Measurements from ENCODE around the gene CYTL1. TPM values are rescaled to one million over a fixed set of nuclear protein-coding genes. Genes with fewer than 3 reads are reported as not detected.

Gene CYTL1
- total RNA-seq, 5 donors from 2014 or later (not counting 1 experiment from before 2014, with no cell fraction given): 0.38 to 1.6 (median 0.59) TPM; not detected in 2

GRCh38 chr4:5030221-5030620 lies 11.0 kb upstream of the CYTL1 start:
- 68% methylated on average over 2 of the region's 4 CpGs for WGBS (ENCODE audit: insufficient coverage)
- no peak overlapping the region for H3K4me3 Mint-ChIP-seq
- peaks cover 0 to 3% (median 0%) of the 10 kb centered on the region in 3 donors for H3K9me3 Mint-ChIP-seq
- no peak overlapping the region for H3K4me3 ChIP-seq (ENCODE audit: control insufficient read depth in 1 of 2, extremely low read depth in 1 of 2, low read length in 1 of 2)
- peaks cover 7 to 11% of the 10 kb centered on the region in 2 donors for H3K27me3 Mint-ChIP-seq
- DNase-seq (no peak), ATAC-seq (replicated peaks in 1 of 4) (no peak)
- H3K27ac Mint-ChIP-seq: no peak overlapping the region
- CTCF ChIA-PET: no interaction called here
- H3K4me1 Mint-ChIP-seq: peaks cover 7 to 14% (median 10%) of the 10 kb centered on the region in 3 donors
- peaks cover 0 to under 1% of the 10 kb centered on the region in 2 experiments for H3K27me3 ChIP-seq (replicated peaks in 1 of 2; ENCODE audit: control insufficient read depth in 2 of 2, extremely low read depth in 1 of 2, insufficient read depth in 2 of 2, low read length in 1 of 2)
- peaks cover 0 to 5% of the 10 kb centered on the region in 2 experiments for H3K4me1 ChIP-seq (ENCODE audit: control insufficient read depth in 1 of 2, extremely low read depth in 1 of 2, insufficient read depth in 2 of 2, low read length in 2 of 2)
- POLR2A ChIA-PET: no interaction called here
- H3K27ac ChIP-seq (ENCODE audit: low read length): no peak overlapping the region
- no peaks in the 10 kb centered on the region for H3K9me3 ChIP-seq
- no peaks in the 10 kb centered on the region for H3K36me3 ChIP-seq (ENCODE audit: control insufficient read depth in 2 of 2, extremely low read depth in 1 of 2, insufficient read depth in 1 of 2, low read length in 1 of 2)
- no peaks in the 10 kb centered on the region for H3K36me3 Mint-ChIP-seq

- peaks cover 0 to 5% of the 10 kb centered on the region in 2 experiments for H3K4me1 ChIP-seq (ENCODE audit: control insufficient read depth in 1 of 2, extremely low read depth in 1 of 2, insufficient read depth in 2 of 2, low read length in 2 of 2)
- POLR2A ChIA-PET: no interaction called here
- no peak for ATAC-seq (replicated peaks in 1 of 4)
These were observed 10.2 kb upstream of the CYTL1 start for GRCh38 chr4:5029447-5029846.

GRCh38 chr4:5028480-5028879 lies 9.2 kb upstream of the CYTL1 start:
- ChIA-PET CTCF (no interaction called here), POLR2A (no interaction called here)
- H3K4me3 Mint-ChIP-seq: no peak overlapping the region
- H3K27me3 ChIP-seq (replicated peaks in 1 of 2; ENCODE audit: control insufficient read depth in 2 of 2, extremely low read depth in 1 of 2, insufficient read depth in 2 of 2, low read length in 1 of 2): peaks cover 0 to 5% of the 10 kb centered on the region in 2 experiments
- H3K4me1 ChIP-seq (ENCODE audit: control insufficient read depth in 1 of 2, extremely low read depth in 1 of 2, insufficient read depth in 2 of 2, low read length in 2 of 2): no peaks in the 10 kb centered on the region
- peaks cover 0 to 9% (median 0%) of the 10 kb centered on the region in 3 donors for H3K9me3 Mint-ChIP-seq
- no CpG with 5 or more reads among the region's 2 CpGs for WGBS (ENCODE audit: insufficient coverage)
- peaks cover 5 to 11% of the 10 kb centered on the region in 2 donors for H3K27me3 Mint-ChIP-seq
- H3K27ac ChIP-seq (ENCODE audit: low read length): no peak overlapping the region
- DNase-seq (no peak), ATAC-seq (replicated peaks in 1 of 4) (no peak)
- no peak overlapping the region for H3K27ac Mint-ChIP-seq
- H3K9me3 ChIP-seq: no peaks in the 10 kb centered on the region
- H3K4me1 Mint-ChIP-seq: peaks cover 2 to 4% (median 2%) of the 10 kb centered on the region in 3 donors
- H3K4me3 ChIP-seq (ENCODE audit: control insufficient read depth in 1 of 2, extremely low read depth in 1 of 2, low read length in 1 of 2): no peak overlapping the region
- no peaks in the 10 kb centered on the region for H3K36me3 ChIP-seq (ENCODE audit: control insufficient read depth in 2 of 2, extremely low read depth in 1 of 2, insufficient read depth in 1 of 2, low read length in 1 of 2)
- H3K36me3 Mint-ChIP-seq: no peaks in the 10 kb centered on the region

More at GRCh38 chr4:5029447-5029846, 10.2 kb upstream of the CYTL1 start:
- H3K4me3 Mint-ChIP-seq: no peak overlapping the region
- H3K27me3 ChIP-seq (replicated peaks in 1 of 2; ENCODE audit: control insufficient read depth in 2 of 2, extremely low read depth in 1 of 2, insufficient read depth in 2 of 2, low read length in 1 of 2): peaks cover 0 to 5% of the 10 kb centered on the region in 2 experiments
- DNase-seq: no peak
- CTCF ChIA-PET: no interaction called here
- H3K36me3 Mint-ChIP-seq: no peaks in the 10 kb centered on the region
- H3K27ac Mint-ChIP-seq: no peak overlapping the region
- peaks cover 5 to 11% of the 10 kb centered on the region in 2 donors for H3K27me3 Mint-ChIP-seq
- peaks cover 0 to 3% (median 0%) of the 10 kb centered on the region in 3 donors for H3K9me3 Mint-ChIP-seq
- H3K9me3 ChIP-seq: no peaks in the 10 kb centered on the region
- no peak overlapping the region for H3K4me3 ChIP-seq (ENCODE audit: control insufficient read depth in 1 of 2, extremely low read depth in 1 of 2, low read length in 1 of 2)
- no peaks in the 10 kb centered on the region for H3K36me3 ChIP-seq (ENCODE audit: control insufficient read depth in 2 of 2, extremely low read depth in 1 of 2, insufficient read depth in 1 of 2, low read length in 1 of 2)
- 83% methylated on average over 5 of the region's 8 CpGs for WGBS (ENCODE audit: insufficient coverage)
- peaks cover 7 to 13% (median 10%) of the 10 kb centered on the region in 3 donors for H3K4me1 Mint-ChIP-seq
- no peak overlapping the region for H3K27ac ChIP-seq (ENCODE audit: low read length)

GRCh38 chr4:5027346-5027745 lies 8.1 kb upstream of the CYTL1 start:
- POLR2A ChIA-PET: no interaction called here

GRCh38 chr4:5026371-5026770 lies 7.1 kb upstream of the CYTL1 start:
- no peak for DNase-seq
- CTCF ChIA-PET: interaction anchor here in 1 of 2 donors (0.5 kb wide), 1 partner anchor 538 kb away, joined by 3 read pairs; no protein-coding TSS in a partner anchor
- Histone ChIP-seq H3K4me1 (ENCODE audit: control insufficient read depth in 1 of 2, extremely low read depth in 1 of 2, insufficient read depth in 2 of 2, low read length in 2 of 2) (no peaks in the 10 kb centered on the region), H3K4me3 (ENCODE audit: control insufficient read depth in 1 of 2, extremely low read depth in 1 of 2, low read length in 1 of 2) (no peak overlapping the region), H3K27me3 (replicated peaks in 1 of 2; ENCODE audit: control insufficient read depth in 2 of 2, extremely low read depth in 1 of 2, insufficient read depth in 2 of 2, low read length in 1 of 2) (peaks cover 0 to 5% of the 10 kb centered on the region in 2 experiments), H3K27ac (ENCODE audit: low read length) (no peak overlapping the region), H3K9me3 (no peaks in the 10 kb centered on the region), H3K36me3 (ENCODE audit: control insufficient read depth in 2 of 2, extremely low read depth in 1 of 2, insufficient read depth in 1 of 2, low read length in 1 of 2) (no peaks in the 10 kb centered on the region)
- Mint-ChIP-seq H3K4me1 (no peaks in the 10 kb centered on the region), H3K27ac (no peak overlapping the region), H3K36me3 (no peaks in the 10 kb centered on the region), H3K27me3 (peaks cover 5 to 11% of the 10 kb centered on the region in 2 donors), H3K9me3 (peaks cover 0 to 9% (median 0%) of the 10 kb centered on the region in 3 donors), H3K4me3 (no peak overlapping the region)
- WGBS (ENCODE audit: insufficient coverage): no CpG with 5 or more reads among the region's 3 CpGs
- POLR2A ChIA-PET: no interaction called here
- ATAC-seq (replicated peaks in 1 of 4): no peak

More at GRCh38 chr4:5027346-5027745, 8.1 kb upstream of the CYTL1 start:
- no peak overlapping the region for H3K27ac Mint-ChIP-seq
- H3K27me3 Mint-ChIP-seq: peaks cover 5 to 11% of the 10 kb centered on the region in 2 donors
- CTCF ChIA-PET: no interaction called here
- Histone ChIP-seq H3K36me3 (ENCODE audit: control insufficient read depth in 2 of 2, extremely low read depth in 1 of 2, insufficient read depth in 1 of 2, low read length in 1 of 2) (no peaks in the 10 kb centered on the region), H3K4me1 (ENCODE audit: control insufficient read depth in 1 of 2, extremely low read depth in 1 of 2, insufficient read depth in 2 of 2, low read length in 2 of 2) (no peaks in the 10 kb centered on the region), H3K4me3 (ENCODE audit: control insufficient read depth in 1 of 2, extremely low read depth in 1 of 2, low read length in 1 of 2) (no peak overlapping the region), H3K27me3 (replicated peaks in 1 of 2; ENCODE audit: control insufficient read depth in 2 of 2, extremely low read depth in 1 of 2, insufficient read depth in 2 of 2, low read length in 1 of 2) (peaks cover 0 to 5% of the 10 kb centered on the region in 2 experiments), H3K9me3 (no peaks in the 10 kb centered on the region), H3K27ac (ENCODE audit: low read length) (no peak overlapping the region)
- H3K4me1 Mint-ChIP-seq: no peaks in the 10 kb centered on the region
- H3K4me3 Mint-ChIP-seq: no peak overlapping the region
- H3K9me3 Mint-ChIP-seq: peaks cover 0 to 9% (median 0%) of the 10 kb centered on the region in 3 donors
- ATAC-seq (replicated peaks in 1 of 4) (no peak), DNase-seq (no peak)
- no peaks in the 10 kb centered on the region for H3K36me3 Mint-ChIP-seq

GRCh38 chr4:5024673-5025072 lies 5.4 kb upstream of the CYTL1 start:
- CTCF ChIA-PET: no interaction called here
- no peaks in the 10 kb centered on the region for H3K4me1 ChIP-seq (ENCODE audit: control insufficient read depth in 1 of 2, extremely low read depth in 1 of 2, insufficient read depth in 2 of 2, low read length in 2 of 2)
- H3K4me3 Mint-ChIP-seq: no peak overlapping the region
- H3K4me3 ChIP-seq (ENCODE audit: control insufficient read depth in 1 of 2, extremely low read depth in 1 of 2, low read length in 1 of 2): no peak overlapping the region
- peaks cover 10 to 11% of the 10 kb centered on the region in 2 donors for H3K27me3 Mint-ChIP-seq
- no peak overlapping the region for H3K27ac ChIP-seq (ENCODE audit: low read length)
- no peaks in the 10 kb centered on the region for H3K36me3 ChIP-seq (ENCODE audit: control insufficient read depth in 2 of 2, extremely low read depth in 1 of 2, insufficient read depth in 1 of 2, low read length in 1 of 2)
- no peak for ATAC-seq (replicated peaks in 1 of 4)
- peaks cover 0 to 9% (median 0%) of the 10 kb centered on the region in 3 donors for H3K9me3 Mint-ChIP-seq
- no peaks in the 10 kb centered on the region for H3K36me3 Mint-ChIP-seq
- 77% methylated on average over 5 of the region's 6 CpGs for WGBS (ENCODE audit: insufficient coverage)
- peaks cover 0 to 15% of the 10 kb centered on the region in 2 experiments for H3K27me3 ChIP-seq (replicated peaks in 1 of 2; ENCODE audit: control insufficient read depth in 2 of 2, extremely low read depth in 1 of 2, insufficient read depth in 2 of 2, low read length in 1 of 2)
- no peaks in the 10 kb centered on the region for H3K4me1 Mint-ChIP-seq
- no peak for DNase-seq
- no peak overlapping the region for H3K27ac Mint-ChIP-seq
- POLR2A ChIA-PET: no interaction called here
- no peaks in the 10 kb centered on the region for H3K9me3 ChIP-seq

All from T-cell (primary cell).